ENCODE results near the gene ELOF1. TPM values are rescaled to one million over a fixed set of nuclear protein-coding genes. Genes with fewer than 3 reads are reported as not detected.

Gene ELOF1
- total RNA-seq, 1 donor from 2014 or later: 78.8 TPM

- Mint-ChIP-seq H3K4me1 (ENCODE audit: low read depth, unreplicated experiment) (peaks cover 13% of the 10 kb centered on the region), H3K4me3 (ENCODE audit: unreplicated experiment) (peak within 1 kb of the TSS; percentile 98), H3K27me3 (ENCODE audit: low read depth, unreplicated experiment) (no peaks in the 10 kb centered on the region), H3K27ac (ENCODE audit: unreplicated experiment) (peak within 1 kb of the TSS; percentile 97), H3K9me3 (ENCODE audit: unreplicated experiment) (no peaks in the 10 kb centered on the region), H3K36me3 (ENCODE audit: low read depth, unreplicated experiment) (no peaks in the 10 kb centered on the region)
- Histone ChIP-seq H2AFZ (ENCODE audit: low read depth, low read length) (peak within 1 kb of the TSS; percentile 81), H3K27ac (ENCODE audit: low read depth, low read length) (peak within 1 kb of the TSS; percentile 90), H3K4me1 (ENCODE audit: insufficient read depth, low read length) (peaks cover 21% of the 10 kb centered on the region), H3K9me3 (ENCODE audit: insufficient read depth, low read depth, low read length) (no peaks in the 10 kb centered on the region), H3K79me2 (ENCODE audit: insufficient read depth, low read length) (peaks cover 15% of the 10 kb centered on the region), H3K36me3 (ENCODE audit: insufficient read depth, low read length) (peaks cover 2% of the 10 kb centered on the region), H3K4me3 (ENCODE audit: insufficient read depth, low read depth, low read length) (peak within 1 kb of the TSS; percentile 78), H3K9ac (ENCODE audit: low read length) (peak within 1 kb of the TSS; percentile 78), H3K27me3 (ENCODE audit: insufficient read depth, low read length) (no peaks in the 10 kb centered on the region), H4K20me1 (ENCODE audit: insufficient read depth, low read length) (peaks cover 8% of the 10 kb centered on the region), H3K4me2 (ENCODE audit: low read length) (peak within 1 kb of the TSS; percentile 86)
- TF ChIP-seq EZH2 (IDR thresholded peaks at IDR 0.05; ENCODE audit: insufficient read depth, low read length) (no peak), CTCF (IDR thresholded peaks at IDR 0.05; ENCODE audit: insufficient read depth, low read depth, low read length) (no peak)
- FAIRE-seq: peak; percentile 59
- peak; percentile 95 for DNase-seq (ENCODE audit: low read depth)
These were observed 30.3 kb downstream of the ELOF1 start, which contains the start of gene ECSIT for GRCh38 chr19:11528551-11529341. Gene ECSIT, minus strand, starts transcription at chr19:11529134. Its CDS starts 9,964 bp downstream, at chr19:11519170.

- TF ChIP-seq CTCF (IDR thresholded peaks at IDR 0.05; ENCODE audit: insufficient read depth, low read depth, low read length): no peak
- TF ChIP-seq EZH2 (IDR thresholded peaks at IDR 0.05; ENCODE audit: insufficient read depth, low read length): no peak
- Histone ChIP-seq H3K27me3 (ENCODE audit: insufficient read depth, low read length) (no peaks in the 10 kb centered on the region), H3K27ac (ENCODE audit: low read depth, low read length) (no peak overlapping the region), H3K4me2 (ENCODE audit: low read length) (no peak overlapping the region), H3K4me1 (ENCODE audit: insufficient read depth, low read length) (no peaks in the 10 kb centered on the region), H3K36me3 (ENCODE audit: insufficient read depth, low read length) (no peaks in the 10 kb centered on the region), H3K9me3 (ENCODE audit: insufficient read depth, low read depth, low read length) (no peaks in the 10 kb centered on the region), H4K20me1 (ENCODE audit: insufficient read depth, low read length) (no peaks in the 10 kb centered on the region), H3K9ac (ENCODE audit: low read length) (no peak overlapping the region), H3K4me3 (ENCODE audit: insufficient read depth, low read depth, low read length) (no peak overlapping the region), H2AFZ (ENCODE audit: low read depth, low read length) (no peak overlapping the region), H3K79me2 (ENCODE audit: insufficient read depth, low read length) (no peaks in the 10 kb centered on the region)
- Mint-ChIP-seq H3K27me3 (ENCODE audit: low read depth, unreplicated experiment) (no peaks in the 10 kb centered on the region), H3K4me1 (ENCODE audit: low read depth, unreplicated experiment) (no peaks in the 10 kb centered on the region), H3K27ac (ENCODE audit: unreplicated experiment) (no peak overlapping the region), H3K9me3 (ENCODE audit: unreplicated experiment) (no peaks in the 10 kb centered on the region), H3K4me3 (ENCODE audit: unreplicated experiment) (no peak overlapping the region), H3K36me3 (ENCODE audit: low read depth, unreplicated experiment) (peaks cover 12% of the 10 kb centered on the region)
- FAIRE-seq (no peak), DNase-seq (ENCODE audit: low read depth) (no peak)
These were observed 39.9 kb downstream of the ELOF1 start for GRCh38 chr19:11519138-11519537.

GRCh38 chr19:11513946-11514345, 45.1 kb downstream of the ELOF1 start:
- H3K9ac ChIP-seq (ENCODE audit: low read length): no peak overlapping the region
- no peaks in the 10 kb centered on the region for H4K20me1 ChIP-seq (ENCODE audit: insufficient read depth, low read length)
- H2AFZ ChIP-seq (ENCODE audit: low read depth, low read length): no peak overlapping the region
- no peak overlapping the region for H3K4me3 Mint-ChIP-seq (ENCODE audit: unreplicated experiment)
- peaks cover 15% of the 10 kb centered on the region for H3K36me3 Mint-ChIP-seq (ENCODE audit: low read depth, unreplicated experiment)
- H3K9me3 Mint-ChIP-seq (ENCODE audit: unreplicated experiment): no peaks in the 10 kb centered on the region
- H3K36me3 ChIP-seq (ENCODE audit: insufficient read depth, low read length): no peaks in the 10 kb centered on the region
- no peak overlapping the region for H3K27ac Mint-ChIP-seq (ENCODE audit: unreplicated experiment)
- no peak for DNase-seq (ENCODE audit: low read depth)
- H3K79me2 ChIP-seq (ENCODE audit: insufficient read depth, low read length): no peaks in the 10 kb centered on the region
- H3K9me3 ChIP-seq (ENCODE audit: insufficient read depth, low read depth, low read length): no peaks in the 10 kb centered on the region
- H3K27me3 Mint-ChIP-seq (ENCODE audit: low read depth, unreplicated experiment): no peaks in the 10 kb centered on the region
- no peak overlapping the region for H3K27ac ChIP-seq (ENCODE audit: low read depth, low read length)
- H3K4me3 ChIP-seq (ENCODE audit: insufficient read depth, low read depth, low read length): no peak overlapping the region
- H3K4me2 ChIP-seq (ENCODE audit: low read length): no peak overlapping the region
- no peaks in the 10 kb centered on the region for H3K4me1 ChIP-seq (ENCODE audit: insufficient read depth, low read length)
- no peaks in the 10 kb centered on the region for H3K4me1 Mint-ChIP-seq (ENCODE audit: low read depth, unreplicated experiment)
- no peak for TF ChIP-seq CTCF (IDR thresholded peaks at IDR 0.05; ENCODE audit: insufficient read depth, low read depth, low read length)
- no peak for TF ChIP-seq EZH2 (IDR thresholded peaks at IDR 0.05; ENCODE audit: insufficient read depth, low read length)
- no peak for FAIRE-seq
- no peaks in the 10 kb centered on the region for H3K27me3 ChIP-seq (ENCODE audit: insufficient read depth, low read length)
